Gastroesophageal sphincter (tissue), 3 donors: ENCODE measurements around the gene CCDC88C.

Source experiments
- POLR2AphosphoS5 ChIP-seq: sonication (generic); formaldehyde crosslinking; IDR thresholded peaks from one replicate; pipeline ENCODE4 v1.6.1; 2017; ENCODE audit warnings: antibody characterized with exemption
- TF ChIP-seq, protein P1 (sequence below), 4 experiments: fragments of 200-600 bp in 2 of 4; fragments of 450-650 bp in 2 of 4; sonication (generic) in 1 of 4; IDR thresholded peaks; one replicate each; pipeline ENCODE4 v1.5.1; 2017 to 2019; ENCODE audit warnings: antibody characterized with exemption in 4 of 4, mild to moderate bottlenecking in 2 of 4, moderate library complexity in 2 of 4

GRCh38 chr14:91380123-91380522 is 37.5 kb downstream of the CCDC88C start:
- TF ChIP-seq, protein P1, sequence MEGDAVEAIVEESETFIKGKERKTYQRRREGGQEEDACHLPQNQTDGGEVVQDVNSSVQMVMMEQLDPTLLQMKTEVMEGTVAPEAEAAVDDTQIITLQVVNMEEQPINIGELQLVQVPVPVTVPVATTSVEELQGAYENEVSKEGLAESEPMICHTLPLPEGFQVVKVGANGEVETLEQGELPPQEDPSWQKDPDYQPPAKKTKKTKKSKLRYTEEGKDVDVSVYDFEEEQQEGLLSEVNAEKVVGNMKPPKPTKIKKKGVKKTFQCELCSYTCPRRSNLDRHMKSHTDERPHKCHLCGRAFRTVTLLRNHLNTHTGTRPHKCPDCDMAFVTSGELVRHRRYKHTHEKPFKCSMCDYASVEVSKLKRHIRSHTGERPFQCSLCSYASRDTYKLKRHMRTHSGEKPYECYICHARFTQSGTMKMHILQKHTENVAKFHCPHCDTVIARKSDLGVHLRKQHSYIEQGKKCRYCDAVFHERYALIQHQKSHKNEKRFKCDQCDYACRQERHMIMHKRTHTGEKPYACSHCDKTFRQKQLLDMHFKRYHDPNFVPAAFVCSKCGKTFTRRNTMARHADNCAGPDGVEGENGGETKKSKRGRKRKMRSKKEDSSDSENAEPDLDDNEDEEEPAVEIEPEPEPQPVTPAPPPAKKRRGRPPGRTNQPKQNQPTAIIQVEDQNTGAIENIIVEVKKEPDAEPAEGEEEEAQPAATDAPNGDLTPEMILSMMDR (IDR thresholded peaks at IDR 0.05): no peak
- TF ChIP-seq POLR2AphosphoS5: no peak
